Measurements from ENCODE around the gene CASP8.
"Not testable (repeated sequence)": the region's sequence is repeated elsewhere in the genome, so short reads cannot be mapped to it uniquely, and the experiment has no call there.

Gene CASP8

DNA sequence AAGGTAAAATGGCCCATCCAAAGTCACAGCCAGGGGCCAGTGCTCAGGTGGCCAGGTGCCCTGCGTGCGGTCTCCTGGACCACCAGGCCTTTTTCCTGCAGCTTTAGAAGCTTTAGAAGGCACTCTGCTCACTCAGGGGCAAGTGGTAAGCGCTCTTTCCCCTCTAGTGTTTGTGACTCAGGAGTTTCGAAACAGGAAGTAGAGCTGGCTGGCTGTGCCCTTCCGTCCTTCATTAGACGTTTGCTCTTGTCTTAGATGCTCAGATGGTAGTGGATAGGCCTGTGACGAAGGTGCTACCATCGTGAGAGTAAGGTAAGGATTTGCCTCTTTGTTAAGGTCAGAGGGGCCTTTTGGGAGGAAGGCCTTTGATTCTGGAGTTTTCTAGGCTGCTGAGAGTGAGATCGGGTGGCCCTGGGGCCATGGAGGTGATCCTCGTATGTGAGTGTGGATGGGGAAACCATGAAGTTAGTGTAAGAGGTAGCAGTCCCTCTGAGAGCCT, at the start of gene CASP8:
Gene CASP8, plus strand, starts transcription at position 235 of the 499 bp plus-strand sequence. CDS start 5,951 bp downstream, outside the sequence.
- no peak for DNase-seq

DNA sequence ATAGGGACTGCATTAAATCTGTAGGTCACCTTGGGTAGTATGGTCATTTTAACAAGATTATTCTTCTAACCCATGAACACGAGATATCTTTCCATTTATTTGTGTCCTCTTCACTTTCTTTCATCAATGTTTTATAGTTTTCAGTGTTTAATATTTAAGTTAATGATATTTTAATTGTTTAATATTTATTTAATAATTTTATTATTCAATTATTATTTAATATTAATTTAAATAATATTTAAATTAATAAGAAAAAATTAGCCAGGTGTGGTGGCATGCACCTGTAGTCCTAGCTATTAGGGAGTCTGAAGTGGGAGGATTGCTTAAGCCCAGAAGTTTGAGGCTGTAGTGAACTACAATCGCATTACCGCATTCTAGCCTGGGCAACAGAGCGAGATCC, 44.4 kb upstream of the CASP8 start:
- DNase-seq, result no peak

DNA sequence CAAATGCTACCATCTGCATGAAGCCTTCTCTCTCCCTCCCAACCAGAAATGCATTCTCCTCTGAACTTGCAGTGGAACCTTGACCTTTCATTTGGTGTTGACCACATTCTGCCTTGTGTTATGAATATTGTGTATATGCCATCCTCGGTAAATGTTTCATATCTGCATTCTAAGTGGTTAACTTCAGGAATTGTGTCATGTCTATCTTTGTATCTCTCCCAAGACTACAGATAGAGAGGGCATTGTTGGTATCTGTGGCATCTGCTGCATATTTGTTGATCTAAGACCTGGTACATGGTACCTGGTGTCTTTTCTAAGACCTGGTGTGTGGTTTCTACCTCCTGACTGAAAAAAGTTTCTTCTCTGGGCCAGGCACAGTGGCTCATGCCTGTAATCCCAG, 43.4 kb upstream of the CASP8 start:
- DNase-seq, result no peak

DNA sequence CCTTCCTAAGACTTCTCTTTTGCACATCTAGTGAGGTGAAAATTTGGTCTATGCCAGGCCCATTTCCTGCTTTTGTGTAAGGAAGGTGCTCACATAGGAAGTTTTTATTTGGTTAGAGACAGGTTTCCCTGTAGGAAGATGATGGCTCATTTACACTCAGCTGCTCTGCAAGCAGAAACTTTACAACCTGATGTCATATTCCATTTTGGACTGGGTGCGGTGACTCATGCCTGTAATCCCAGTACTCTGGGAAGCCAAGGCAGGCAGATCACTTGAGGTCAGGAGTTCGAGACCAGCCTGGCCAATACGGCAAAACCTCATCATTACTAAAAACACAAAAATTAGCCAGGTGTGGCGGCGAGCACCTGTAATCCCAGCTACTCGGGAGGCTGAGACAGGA, 41.6 kb upstream of the CASP8 start:
- DNase-seq, result no peak

DNA sequence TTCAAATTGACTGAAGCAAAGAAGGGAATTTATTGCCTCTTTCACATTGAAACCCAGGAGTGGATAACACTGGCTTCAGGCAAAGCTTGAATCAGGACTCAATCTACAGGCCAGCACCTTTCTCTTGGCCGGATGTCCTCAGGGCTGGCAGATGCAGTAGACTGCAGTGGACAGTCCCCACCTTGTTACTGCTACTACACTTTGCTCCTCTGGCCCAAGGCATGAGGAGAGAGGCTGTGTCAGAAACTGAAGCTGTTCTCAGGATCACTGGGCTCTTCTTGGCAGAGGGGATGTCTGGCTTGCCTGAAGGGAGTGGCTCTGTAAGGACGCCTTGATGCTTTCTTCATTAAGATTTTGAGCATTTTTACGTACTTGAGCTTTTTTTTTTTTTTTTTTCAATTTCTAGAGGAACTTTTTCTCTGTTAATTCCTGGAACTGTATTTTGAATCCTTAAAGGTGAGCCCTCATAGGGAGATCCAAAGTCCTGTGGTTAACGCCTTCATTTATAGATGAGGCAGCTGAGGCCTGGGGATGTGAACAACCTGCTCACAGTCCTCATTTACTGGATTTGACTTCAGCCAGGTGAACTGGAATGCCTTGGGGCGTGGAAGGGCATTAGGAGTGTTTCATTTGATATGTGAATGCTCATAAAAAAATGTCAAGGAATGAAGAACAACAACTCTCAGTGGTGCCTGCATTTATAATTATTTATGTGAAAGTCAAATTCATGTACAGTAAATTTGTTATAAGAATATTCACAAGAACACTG, 40.8 kb upstream of the CASP8 start:
- DNase-seq, result no peak

DNA sequence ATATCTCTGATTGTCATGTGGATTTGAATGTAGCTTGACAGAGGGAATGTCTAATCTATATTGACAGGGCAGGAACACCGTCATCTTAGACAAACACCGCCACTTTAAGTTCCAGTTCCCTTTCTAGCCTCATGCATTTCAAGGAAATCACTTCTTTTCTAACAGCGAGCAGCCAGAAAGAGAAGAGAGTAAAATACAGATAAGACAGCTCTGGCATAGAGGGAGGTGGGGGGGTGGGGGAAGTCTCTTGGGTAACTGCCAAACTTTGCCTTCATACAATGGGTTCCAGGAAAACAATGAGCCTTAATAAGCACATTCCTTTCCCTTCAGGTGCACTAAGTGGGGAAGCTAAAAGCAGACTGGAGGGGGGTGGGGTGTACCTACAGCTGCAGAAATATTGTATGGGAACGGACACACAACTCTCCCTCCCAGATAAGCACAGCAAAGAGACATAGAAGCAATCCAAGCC, 40.2 kb upstream of the CASP8 start:
- DNase-seq, result no peak

DNA sequence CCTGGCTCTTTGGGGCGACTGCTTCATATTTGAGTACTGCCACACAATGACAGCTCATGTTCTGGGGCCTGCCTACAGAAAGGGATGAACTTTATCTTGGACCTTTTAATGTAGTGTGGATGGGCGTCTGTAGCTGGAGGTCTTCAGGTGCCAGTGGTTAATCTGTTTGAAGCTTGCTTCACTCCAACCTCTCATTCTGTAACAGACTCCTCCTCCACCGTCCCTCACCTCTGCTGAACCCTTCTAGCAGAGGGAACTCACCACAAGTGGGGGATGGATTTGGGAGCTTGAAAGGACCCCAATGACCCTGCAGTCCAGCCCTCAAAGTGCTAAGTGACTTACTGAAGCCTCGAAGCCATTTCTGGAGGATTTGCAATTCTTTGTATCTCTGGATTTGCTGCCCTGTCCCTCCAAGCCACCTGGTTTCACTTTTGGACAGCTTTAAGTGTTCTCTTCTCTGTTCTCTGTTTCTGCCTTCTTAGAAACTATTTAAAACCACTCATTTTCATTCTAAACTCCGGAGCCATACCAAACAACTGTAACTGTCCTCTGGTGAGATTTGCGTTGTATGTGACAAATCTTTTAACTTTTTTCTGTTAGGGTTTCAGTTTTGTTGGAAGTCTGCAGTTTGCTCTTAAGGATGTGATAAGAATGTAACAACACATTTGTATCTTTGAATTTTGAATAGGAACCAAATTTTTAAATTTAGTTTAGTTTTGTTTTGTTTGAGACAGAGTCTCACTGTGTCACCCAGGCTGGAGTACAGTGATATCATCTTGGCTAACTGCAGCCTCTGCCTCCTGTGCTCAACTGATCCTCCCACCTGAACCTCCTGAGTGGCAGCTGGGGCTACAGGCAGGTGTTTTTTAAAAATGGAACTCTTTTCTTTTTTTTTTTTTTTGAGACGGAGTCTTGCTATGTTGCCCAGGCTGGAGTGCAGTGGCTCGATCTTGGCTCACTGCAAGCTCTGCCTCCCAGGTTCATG, 37.0 kb upstream of the CASP8 start:
- DNase-seq, result no peak

DNA sequence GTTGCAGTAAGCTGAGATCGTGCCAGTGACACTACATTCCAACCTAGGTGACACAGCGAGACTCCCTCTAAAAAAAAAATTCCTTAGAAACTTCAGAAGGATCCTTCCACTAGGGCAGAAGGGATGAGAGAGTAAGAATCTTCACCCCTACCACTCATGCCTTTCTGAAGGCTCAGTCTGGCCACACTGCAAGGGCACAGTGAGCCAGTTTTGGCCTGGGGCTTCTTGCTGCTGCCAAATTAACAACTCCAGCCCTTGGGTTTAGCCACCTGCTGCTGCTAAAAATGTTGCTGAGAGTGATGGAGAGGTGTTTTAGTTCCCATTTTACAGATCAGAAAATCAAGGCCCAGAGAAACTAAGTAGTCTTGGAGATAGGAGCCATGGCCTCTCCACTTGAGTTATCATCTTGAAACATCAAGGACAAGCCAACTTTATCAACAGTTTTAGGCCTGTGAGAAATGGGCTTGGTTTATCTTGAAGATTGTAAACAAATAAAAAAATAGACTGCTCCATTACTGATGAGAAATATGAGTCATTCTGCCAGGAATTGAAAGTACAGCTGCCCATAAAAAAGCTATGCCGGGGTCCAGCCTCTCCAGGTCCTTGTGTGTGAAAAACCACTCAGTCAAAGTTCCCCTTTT, 31.9 kb upstream of the CASP8 start:
- DNase-seq, result no peak

DNA sequence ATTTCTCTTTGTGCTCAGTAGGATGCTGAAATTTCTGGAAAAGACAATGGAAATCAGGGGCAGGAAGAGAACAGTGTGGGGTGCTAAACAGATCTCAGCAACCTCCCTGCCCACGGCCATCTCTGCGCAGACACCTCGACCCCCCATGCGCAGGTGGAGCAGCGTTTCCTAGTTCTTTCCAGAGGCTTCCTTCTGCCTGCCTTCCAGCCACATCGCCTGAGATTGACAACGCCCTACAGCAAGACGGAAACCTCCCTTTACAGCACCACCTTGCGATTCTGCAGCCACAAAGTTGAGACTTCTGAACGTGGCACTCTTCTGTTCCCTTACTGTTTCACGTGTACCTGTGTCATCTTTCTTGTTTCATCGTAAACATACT, 31.4 kb upstream of the CASP8 start:
- DNase-seq, result no peak

DNA sequence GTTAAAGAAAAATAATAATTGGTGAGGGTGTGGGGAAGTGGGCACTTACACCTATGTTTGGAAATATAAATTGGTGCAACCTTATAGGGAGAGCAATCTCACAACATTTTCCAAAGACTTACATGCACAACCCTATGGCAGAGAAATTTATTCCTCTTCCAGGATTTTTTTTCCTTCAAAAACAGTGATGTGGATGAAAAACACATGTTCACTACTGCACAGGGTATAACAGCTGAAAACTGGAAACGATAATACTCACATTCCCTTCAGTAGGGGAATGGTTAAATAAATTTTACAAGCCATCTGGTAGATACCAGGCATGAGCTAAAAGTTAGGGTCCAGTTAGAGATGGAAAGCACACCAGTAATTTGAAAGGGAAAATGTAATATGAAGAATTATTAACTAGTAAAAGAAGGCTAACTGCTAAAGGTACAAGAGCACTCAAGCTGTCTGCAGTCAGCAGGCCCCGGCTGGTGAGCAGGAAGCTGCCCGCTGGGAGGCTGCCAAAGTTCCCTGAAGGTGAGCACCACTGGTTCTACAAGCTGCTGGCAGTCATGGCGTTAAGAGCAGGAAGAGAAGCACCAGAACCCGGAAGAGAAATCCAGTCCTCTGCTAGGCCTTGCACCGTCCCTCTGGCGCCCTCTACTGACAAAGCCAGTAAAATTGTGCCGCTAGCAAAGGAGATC, 28.4 kb upstream of the CASP8 start:
- DNase-seq, result peak; percentile 56

DNA sequence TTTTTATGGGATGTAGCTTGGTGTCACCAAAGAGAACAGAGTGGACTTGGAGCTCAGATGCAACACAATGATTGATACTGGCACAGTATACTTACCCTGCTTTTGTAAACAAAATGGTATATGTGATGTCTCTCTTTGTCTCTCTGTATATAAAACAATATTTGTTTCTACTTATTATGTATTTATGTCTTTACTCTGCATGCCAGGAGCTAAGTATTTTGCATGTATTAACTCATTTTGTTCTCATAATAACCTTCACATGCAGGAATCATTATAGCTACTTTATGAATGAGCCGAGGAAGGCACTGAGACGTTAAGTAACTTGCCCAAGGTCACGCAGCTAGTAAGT, 27.9 kb upstream of the CASP8 start:
- DNase-seq, result no peak

DNA sequence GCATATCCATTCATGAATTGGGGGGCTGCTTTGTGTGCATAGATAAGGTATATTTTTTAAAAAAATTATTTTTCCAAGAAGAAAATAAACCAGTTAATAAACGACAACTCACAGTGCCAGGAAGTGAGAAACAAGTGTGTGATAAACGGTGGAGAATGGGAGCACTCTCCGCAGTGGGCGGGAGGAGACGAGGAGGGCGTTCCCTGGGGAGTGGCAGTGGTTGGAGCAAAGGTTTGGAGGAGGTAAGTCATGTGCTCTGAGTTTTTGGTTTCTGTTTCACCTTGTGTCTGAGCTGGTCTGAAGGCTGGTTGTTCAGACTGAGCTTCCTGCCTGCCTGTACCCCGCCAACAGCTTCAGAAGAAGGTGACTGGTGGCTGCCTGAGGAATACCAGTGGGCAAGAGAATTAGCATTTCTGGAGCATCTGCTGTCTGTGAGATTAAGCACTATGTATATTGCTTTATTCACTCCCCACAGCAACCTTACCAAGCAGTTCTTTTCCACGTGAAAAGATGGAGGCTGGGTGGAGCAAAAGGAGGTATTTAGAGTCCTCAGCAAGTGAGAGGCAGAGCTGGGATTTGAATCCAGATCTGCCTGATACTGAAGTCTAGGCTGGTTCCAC, 27.0 kb upstream of the CASP8 start:
- peak; percentile 38 for DNase-seq

DNA sequence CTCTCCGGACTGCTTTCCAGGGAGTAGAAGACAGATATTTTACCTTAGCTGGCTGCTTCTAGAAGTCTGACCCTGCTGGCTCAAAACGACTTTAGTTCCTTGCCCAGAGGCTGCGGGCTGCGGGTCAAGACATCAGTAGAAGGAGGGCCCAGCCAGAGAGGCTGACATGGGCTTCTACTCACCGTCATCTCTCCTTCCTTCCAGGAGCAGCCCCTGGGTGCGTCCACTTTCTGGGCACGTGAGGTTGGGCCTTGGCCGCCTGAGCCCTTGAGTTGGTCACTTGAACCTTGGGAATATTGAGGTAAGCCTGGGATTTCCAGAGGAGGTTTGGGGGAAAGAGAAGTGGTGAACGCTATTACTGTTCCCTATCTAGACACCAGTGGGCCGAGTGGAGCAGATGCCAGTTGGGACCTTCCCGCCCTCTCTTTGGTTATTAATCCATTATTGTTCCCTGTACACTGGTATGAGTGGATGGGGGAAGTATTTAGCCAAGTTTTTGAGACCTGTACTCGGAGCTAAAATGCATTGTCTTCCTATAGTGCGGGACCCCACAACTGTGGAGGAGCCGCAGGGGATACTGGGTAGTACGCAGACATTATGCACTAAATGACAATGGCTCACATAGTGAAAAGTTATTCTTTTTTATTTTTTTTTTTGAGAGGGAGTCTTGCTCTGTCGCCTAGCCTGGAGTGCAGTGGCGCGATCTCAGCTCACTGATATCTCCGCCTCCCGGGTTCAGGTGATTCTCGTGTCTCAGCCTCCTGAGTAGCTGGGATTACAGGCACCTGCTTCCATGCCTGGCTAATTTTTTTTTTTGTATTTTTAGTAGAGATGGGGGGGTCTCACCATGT, 26.3 kb upstream of the CASP8 start:
- no peak for DNase-seq

DNA sequence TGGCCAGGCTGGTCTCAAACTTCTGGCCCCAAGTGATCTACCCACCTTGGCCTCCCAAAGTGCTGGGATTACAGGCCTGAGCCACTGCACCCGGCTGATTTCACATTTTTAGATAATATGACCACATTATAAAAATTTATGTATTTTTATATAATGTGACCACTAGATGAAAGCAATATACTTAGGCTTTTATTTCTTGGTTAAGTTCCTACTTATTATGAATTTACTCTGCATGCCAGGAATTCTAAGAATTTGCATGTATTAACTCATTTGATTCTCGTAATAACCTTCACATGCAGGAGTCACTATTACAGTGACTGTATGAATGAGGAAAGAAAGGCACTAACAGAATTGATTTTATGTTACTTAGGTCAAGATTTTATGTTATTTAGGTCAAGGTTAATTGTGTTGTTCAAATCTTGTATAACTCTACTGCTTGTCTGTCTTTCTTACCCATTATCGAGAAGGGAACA, 25.6 kb upstream of the CASP8 start:
- no peak for DNase-seq

DNA sequence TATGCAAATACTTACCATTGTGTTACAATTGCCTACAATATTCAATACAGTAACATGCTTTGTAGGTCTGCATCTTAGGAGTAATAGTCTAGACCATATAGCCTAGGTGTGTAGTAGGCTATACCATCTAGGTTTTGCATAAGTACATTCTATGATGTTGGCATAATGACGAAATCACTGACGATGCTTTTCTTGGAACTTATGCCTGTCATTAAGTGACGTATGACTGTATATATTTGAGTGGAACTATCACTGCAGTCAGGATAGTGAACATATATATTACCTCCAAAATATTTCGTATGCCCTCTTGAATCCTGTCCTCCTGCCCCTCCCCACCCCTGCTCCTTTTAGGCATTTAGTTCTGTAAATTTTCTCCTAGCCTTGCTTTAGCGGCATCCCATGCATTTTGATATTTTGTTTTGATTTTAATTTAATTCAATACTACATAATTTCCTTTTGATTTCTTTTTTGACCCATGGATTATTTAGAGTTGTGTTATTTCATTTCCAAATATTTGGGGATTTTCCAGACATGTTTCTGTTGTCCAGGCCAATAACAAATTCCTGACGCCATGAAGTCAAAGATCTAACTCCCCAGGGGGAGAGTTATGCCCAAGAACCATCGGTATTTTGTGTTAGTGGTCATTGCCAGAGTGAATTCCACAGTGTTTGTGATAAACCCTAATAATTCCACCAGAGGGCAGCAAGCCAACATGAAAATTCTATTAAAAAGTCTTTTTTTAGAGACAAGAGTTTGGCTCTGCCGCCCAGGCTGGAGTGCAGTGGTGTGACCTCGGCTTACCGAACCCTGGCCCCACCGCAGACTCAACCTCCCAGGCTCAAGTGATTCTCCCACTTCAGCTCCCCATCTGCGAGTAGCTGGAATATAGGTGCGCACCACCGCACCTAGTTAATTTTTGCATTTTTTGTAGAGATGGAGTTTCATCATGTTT, 24.2 kb upstream of the CASP8 start:
- no peak for DNase-seq

DNA sequence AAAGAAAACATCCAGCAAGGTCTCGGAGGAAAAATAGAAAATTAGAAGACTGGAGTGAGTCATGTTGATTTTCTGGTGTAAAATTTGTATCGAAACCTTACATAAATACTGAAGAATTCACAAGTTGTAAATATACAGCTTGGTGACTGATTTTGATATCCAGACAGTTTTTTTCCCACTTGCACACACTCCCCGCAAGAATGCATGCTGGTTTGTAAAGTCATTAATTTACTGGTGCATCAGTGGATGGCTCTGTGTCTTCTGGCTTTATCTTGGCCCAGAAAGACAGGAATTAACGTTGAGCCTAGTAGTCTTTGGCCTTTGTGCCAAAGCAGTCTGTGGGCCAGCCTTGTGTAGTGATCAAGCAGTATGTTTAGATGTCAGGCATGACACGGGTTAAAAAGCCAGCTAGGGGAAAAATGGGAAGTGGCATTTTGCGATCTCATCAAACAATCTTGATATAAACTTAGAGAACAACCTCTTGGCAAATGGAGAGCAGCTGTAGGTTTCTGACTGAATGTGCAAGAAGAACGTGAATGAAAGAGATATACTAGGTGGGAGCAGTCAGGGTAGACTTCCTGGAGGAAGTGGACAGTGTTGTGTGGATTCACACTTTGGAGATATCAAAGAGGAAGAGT, 22.7 kb upstream of the CASP8 start:
- DNase-seq, result no peak

DNA sequence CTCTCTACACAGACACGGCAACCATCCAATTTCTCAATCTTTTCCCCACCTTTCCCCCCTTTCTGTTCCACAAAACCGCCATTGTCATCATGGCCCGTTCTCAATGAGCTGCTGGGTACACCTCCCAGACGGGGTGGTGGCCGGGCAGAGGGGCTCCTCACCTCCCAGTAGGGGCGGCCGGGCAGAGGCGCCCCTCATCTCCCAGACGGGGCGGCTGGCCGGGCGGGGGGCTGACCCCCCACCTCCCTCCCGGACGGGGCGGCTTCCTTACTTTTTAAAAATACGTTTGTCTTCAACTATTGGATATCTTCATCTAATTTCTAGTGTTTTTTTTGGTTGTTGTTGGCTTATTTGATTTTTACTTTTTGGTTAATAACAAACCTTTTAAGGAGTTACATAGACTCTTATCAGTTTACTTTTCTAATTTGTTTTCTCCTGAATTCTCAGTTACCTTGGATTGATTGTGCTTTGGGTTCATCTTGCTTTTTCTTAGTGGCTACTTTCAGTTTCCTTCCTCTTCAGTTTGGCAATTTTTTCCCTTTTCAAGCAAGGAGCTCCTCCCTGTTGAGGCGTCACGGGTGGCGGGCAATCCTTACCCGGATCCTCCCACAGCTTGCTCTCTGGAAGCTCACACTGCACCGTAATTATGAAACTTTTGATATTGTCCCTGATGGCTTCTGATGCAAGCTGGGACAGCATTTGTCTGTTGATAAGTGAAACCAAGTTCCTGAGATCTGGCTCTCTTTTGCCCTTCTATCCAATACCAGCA, 21.0 kb upstream of the CASP8 start:
- DNase-seq, result not testable (repeated sequence)

DNA sequence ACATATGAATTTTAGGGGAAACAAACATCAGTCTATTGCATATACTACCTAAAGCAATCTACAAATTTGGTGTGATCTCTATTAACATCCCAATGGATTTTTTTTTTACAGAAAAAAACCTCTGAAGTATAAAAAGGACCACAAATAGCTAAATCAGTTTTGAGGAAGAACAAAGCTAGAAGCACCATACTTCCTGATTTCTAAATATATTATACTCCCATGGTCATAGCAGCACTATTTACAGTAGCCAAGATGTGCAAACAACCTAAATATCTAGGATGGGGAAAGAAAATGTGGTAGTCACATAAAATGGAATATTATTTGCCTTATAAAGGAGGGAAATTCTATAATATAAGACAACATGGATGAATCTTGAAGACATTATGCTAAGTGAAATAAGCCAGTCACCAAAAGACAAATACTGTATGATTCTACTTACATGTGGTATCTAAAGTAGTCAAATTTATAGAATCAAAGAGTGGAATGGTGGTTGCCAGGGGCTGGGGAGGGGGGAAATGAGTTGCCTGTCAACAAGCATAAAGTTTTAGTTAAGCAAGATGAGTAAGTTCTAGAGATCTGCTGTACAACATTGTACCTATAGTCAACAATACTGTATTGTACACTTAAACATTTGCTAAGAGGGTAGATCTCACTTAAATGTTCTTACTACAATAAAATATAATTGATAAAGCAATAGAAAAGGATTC, 17.6 kb upstream of the CASP8 start:
- DNase-seq, result no peak

All from 8988T (cell line).